Trophoblast cell (in vitro differentiated cells and primary cell): Measurements from ENCODE around the gene THADA.

Experiments
- DNase-seq, 2 donors: peaks; one replicate each; pipeline ENCODE4 v3.0.0-alpha.2; 2016
- H2AFZ ChIP-seq: 2 replicates; pipeline ENCODE4 v1.6.1; 2013; ENCODE audit warnings: low read length, moderate library complexity, mild to moderate bottlenecking; ENCODE audit not compliant: insufficient read depth, poor library complexity
- H2AK5ac ChIP-seq: 2 replicates; pipeline ENCODE4 v1.6.1; 2013; ENCODE audit warnings: mild to moderate bottlenecking, low read length
- H2BK120ac ChIP-seq: 2 replicates; pipeline ENCODE4 v1.6.1; 2013; ENCODE audit warnings: low read length, mild to moderate bottlenecking, moderate library complexity; ENCODE audit not compliant: insufficient read depth, poor library complexity
- H2BK12ac ChIP-seq: 2 replicates; pipeline ENCODE4 v1.6.1; 2013; ENCODE audit warnings: mild to moderate bottlenecking, low read length, moderate library complexity
- H2BK5ac ChIP-seq: 2 replicates; pipeline ENCODE4 v1.6.1; 2013; ENCODE audit warnings: low read length, low read depth, moderate library complexity, mild to moderate bottlenecking; ENCODE audit not compliant: poor library complexity
- H3K14ac ChIP-seq: 2 replicates; pipeline ENCODE4 v1.6.1; 2013; ENCODE audit warnings: mild to moderate bottlenecking, low read length
- H3K18ac ChIP-seq: 2 replicates; pipeline ENCODE4 v1.6.1; 2013; ENCODE audit warnings: mild to moderate bottlenecking, low read length
- H3K23ac ChIP-seq: 2 replicates; pipeline ENCODE4 v1.6.1; 2013; ENCODE audit warnings: low read length
- H3K27ac ChIP-seq: 2 replicates; pipeline ENCODE4 v1.5.1; 2013; ENCODE audit warnings: low read depth, mild to moderate bottlenecking, inconsistent platforms, low read length, moderate library complexity
- H3K27me3 ChIP-seq: 2 replicates; pipeline ENCODE4 v1.6.1; 2013; ENCODE audit warnings: inconsistent platforms, mild to moderate bottlenecking, low read length, moderate library complexity; ENCODE audit not compliant: insufficient read depth
- H3K36me3 ChIP-seq, 2 experiments: 1 replicate in 1 of 2; 2 replicates in 1 of 2; pipeline ENCODE4 v1.6.1; 2013; ENCODE audit warnings: low read length in 2 of 2, mild to moderate bottlenecking in 2 of 2, moderate library complexity in 1 of 2; ENCODE audit not compliant: insufficient read depth in 2 of 2, control insufficient read depth in 1 of 2
- H3K4ac ChIP-seq: 2 replicates; pipeline ENCODE4 v1.6.1; 2013; ENCODE audit warnings: low read depth, mild to moderate bottlenecking, low read length, moderate library complexity
- H3K4me1 ChIP-seq, 2 experiments: 1 replicate in 1 of 2; 2 replicates in 1 of 2; pipeline ENCODE4 v1.6.1; 2013; ENCODE audit warnings: low read length in 2 of 2, mild to moderate bottlenecking in 2 of 2, moderate library complexity in 1 of 2; ENCODE audit not compliant: insufficient read depth in 2 of 2, control insufficient read depth in 1 of 2
- H3K4me2 ChIP-seq: 2 replicates; pipeline ENCODE4 v1.6.1; 2013; ENCODE audit warnings: inconsistent platforms, mild to moderate bottlenecking, low read length, moderate library complexity
- H3K4me3 ChIP-seq: 2 replicates; pipeline ENCODE4 v1.5.1; 2013; ENCODE audit warnings: mild to moderate bottlenecking, low read depth, low read length, inconsistent platforms
- H3K79me1 ChIP-seq: one replicate; pipeline ENCODE4 v1.6.1; 2013; ENCODE audit warnings: low read length
- H3K79me2 ChIP-seq: 2 replicates; pipeline ENCODE4 v1.6.1; 2013; ENCODE audit warnings: low read length, mild to moderate bottlenecking; ENCODE audit not compliant: control insufficient read depth, insufficient read depth, poor library complexity
- H3K9ac ChIP-seq: 2 replicates; pipeline ENCODE4 v1.6.1; 2013; ENCODE audit warnings: mild to moderate bottlenecking, low read length
- H3K9me3 ChIP-seq: 2 replicates; pipeline ENCODE4 v1.6.1; 2013; ENCODE audit warnings: low read depth, mild to moderate bottlenecking, control low read depth, inconsistent platforms, low read length; ENCODE audit not compliant: insufficient read depth
- H4K12ac ChIP-seq: 2 replicates; pipeline ENCODE4 v1.6.1; 2013; ENCODE audit warnings: low read depth, mild to moderate bottlenecking, low read length, moderate library complexity
- H4K8ac ChIP-seq: 2 replicates; pipeline ENCODE4 v1.6.1; 2013; ENCODE audit warnings: low read depth, mild to moderate bottlenecking, low read length, moderate library complexity
- H4K91ac ChIP-seq: one replicate; pipeline ENCODE4 v1.6.1; 2013; ENCODE audit warnings: low read depth, mild to moderate bottlenecking, low read length, moderate library complexity
- WGBS: extraction: QIAGEN DNeasy Blood & Tissue Kit; methylation state at CpG from one replicate; pipeline ENCODE4 v1.1.7; 2013; ENCODE audit warnings: missing lambda C conversion rate; ENCODE audit not compliant: insufficient read length, insufficient coverage; ENCODE audit errors: extremely low coverage; 5-methylcytosine and 5-hydroxymethylcytosine counted together

The THADA gene

DNA sequence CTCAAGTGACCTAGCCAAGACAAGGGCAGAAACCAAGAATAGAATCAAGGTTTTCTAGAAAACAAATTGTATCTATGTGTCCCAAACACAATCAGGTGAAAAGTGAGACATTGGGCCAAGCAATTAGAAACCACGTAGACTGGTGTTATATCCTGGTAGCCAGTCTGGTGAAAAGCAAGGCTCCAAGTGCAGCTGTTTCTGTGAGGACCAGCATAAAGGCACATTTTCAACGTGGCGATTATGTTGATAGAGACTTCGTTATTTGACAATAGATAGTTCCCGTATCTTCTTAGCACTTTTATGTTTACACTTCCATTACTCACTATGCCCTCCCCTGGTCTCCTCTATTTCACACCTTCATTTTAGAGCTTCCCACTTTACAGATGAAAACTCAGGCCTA is 266.2 kb downstream of the THADA start:
- WGBS: no CpG with 5 or more reads among the region's 5 CpGs
- Histone ChIP-seq H2BK120ac (no peak overlapping the region), H3K36me3 (no peaks in the 10 kb centered on the region), H2BK5ac (no peak overlapping the region), H3K27ac (no peak overlapping the region), H2AFZ (no peak overlapping the region), H4K12ac (no peak overlapping the region), H4K91ac (no peak overlapping the region), H3K14ac (no peak overlapping the region), H3K27me3 (no peaks in the 10 kb centered on the region), H2AK5ac (no peak overlapping the region), H3K9ac (no peak overlapping the region), H3K4me2 (no peak overlapping the region), H4K8ac (no peak overlapping the region), H3K4me1 (peaks cover 0 to 9% of the 10 kb centered on the region in 2 experiments), H3K23ac (no peak overlapping the region), H3K4me3 (no peak overlapping the region), H2BK12ac (peak overlapping the region; percentile 71), H3K79me2 (no peaks in the 10 kb centered on the region), H3K9me3 (no peaks in the 10 kb centered on the region), H3K79me1 (peaks cover 9% of the 10 kb centered on the region), H3K18ac (no peak overlapping the region), H3K4ac (no peak overlapping the region)
- peak; percentile 35 to 64 for DNase-seq

DNA sequence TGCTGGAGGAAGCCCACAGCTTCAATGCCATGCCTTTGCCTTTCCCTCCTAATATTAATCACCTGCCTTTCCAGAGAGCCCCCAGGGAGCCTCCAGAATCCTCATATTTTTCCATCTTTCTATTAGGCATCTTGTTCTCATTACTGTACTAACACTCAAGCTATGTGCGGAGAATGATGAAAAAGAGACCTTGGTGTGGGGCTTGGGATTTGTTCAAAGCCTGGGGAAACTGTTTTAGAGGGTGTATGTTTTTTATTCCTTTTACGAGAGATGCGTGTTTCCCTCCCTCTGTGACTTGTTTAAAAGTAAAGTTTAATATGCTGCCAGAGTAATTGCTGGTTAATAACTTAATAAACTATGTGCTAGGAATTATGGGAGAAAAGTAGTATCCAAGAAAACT is 267.0 kb downstream of the THADA start:
- Histone ChIP-seq H2BK120ac (no peak overlapping the region), H3K27me3 (no peaks in the 10 kb centered on the region), H4K91ac (no peak overlapping the region), H3K36me3 (no peaks in the 10 kb centered on the region), H3K4me2 (no peak overlapping the region), H3K9me3 (no peaks in the 10 kb centered on the region), H2AFZ (no peak overlapping the region), H2BK12ac (no peak overlapping the region), H3K4ac (no peak overlapping the region), H3K14ac (no peak overlapping the region), H3K4me1 (peaks cover 4 to 16% of the 10 kb centered on the region in 2 experiments), H3K4me3 (no peak overlapping the region), H3K79me1 (peaks cover 12% of the 10 kb centered on the region), H2AK5ac (no peak overlapping the region), H3K9ac (no peak overlapping the region), H3K27ac (no peak overlapping the region), H4K12ac (no peak overlapping the region), H3K23ac (no peak overlapping the region), H3K79me2 (no peaks in the 10 kb centered on the region), H4K8ac (no peak overlapping the region), H3K18ac (no peak overlapping the region), H2BK5ac (no peak overlapping the region)
- WGBS: no CpG with 5 or more reads among the region's 3 CpGs
- no peak for DNase-seq

DNA sequence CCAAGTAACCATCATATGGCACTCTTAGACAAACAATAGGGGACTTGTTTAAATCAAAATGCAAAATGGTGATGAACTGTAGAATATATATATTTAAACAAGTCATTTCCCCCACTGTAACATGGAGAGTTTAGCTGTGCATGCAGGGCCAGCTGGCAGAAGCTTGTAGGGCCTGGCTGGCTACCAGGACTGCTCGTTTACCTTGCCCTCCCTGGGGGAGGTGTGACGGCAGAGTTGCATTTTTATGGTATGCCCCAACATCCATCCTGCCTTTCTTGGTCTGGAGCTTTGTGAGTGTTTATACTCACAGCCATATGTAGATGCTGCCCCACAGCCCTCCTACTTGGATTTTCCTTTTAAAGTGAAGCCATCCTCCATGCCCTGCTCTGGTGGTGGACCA is 267.7 kb downstream of the THADA start:
- Histone ChIP-seq H3K18ac (no peak overlapping the region), H3K14ac (no peak overlapping the region), H3K4me2 (no peak overlapping the region), H3K36me3 (no peaks in the 10 kb centered on the region), H3K4me1 (peaks cover 4 to 14% of the 10 kb centered on the region in 2 experiments), H2BK5ac (no peak overlapping the region), H4K12ac (no peak overlapping the region), H3K4me3 (no peak overlapping the region), H3K9me3 (no peaks in the 10 kb centered on the region), H4K91ac (no peak overlapping the region), H2AFZ (no peak overlapping the region), H3K79me1 (peaks cover 9% of the 10 kb centered on the region), H2AK5ac (no peak overlapping the region), H2BK12ac (no peak overlapping the region), H3K9ac (no peak overlapping the region), H3K4ac (no peak overlapping the region), H4K8ac (no peak overlapping the region), H3K79me2 (no peaks in the 10 kb centered on the region), H3K27me3 (no peaks in the 10 kb centered on the region), H3K23ac (no peak overlapping the region), H3K27ac (no peak overlapping the region), H2BK120ac (no peak overlapping the region)
- DNase-seq: no peak
- WGBS: no CpG with 5 or more reads among the region's 2 CpGs

DNA sequence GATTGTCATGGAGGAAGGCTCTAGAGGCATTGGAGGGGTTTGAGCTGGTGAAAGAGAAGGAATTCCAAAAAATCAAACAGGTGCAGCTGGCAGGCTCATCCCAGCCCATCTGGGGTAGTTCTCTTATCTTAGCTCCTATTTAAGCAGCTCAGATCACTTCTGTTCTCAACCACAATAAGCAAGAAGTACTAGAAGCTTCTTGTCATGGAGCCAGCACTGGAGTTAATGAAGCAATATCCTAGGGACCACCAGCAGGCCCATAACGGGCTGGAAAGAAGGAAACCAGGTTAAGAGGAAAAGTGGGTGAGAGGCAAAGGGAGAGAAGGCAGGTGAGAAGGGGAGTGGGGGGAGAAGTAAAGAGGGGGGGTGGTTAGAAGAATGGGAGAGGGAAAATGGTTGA is 268.7 kb downstream of the THADA start:
- H4K91ac ChIP-seq: no peak overlapping the region
- H2BK12ac ChIP-seq: no peak overlapping the region
- H3K4me3 ChIP-seq: no peak overlapping the region
- H3K4me2 ChIP-seq: no peak overlapping the region
- no peak overlapping the region for H3K4ac ChIP-seq
- no CpG with 5 or more reads among the region's 1 CpG for WGBS
- no peaks in the 10 kb centered on the region for H3K9me3 ChIP-seq
- H2BK120ac ChIP-seq: no peak overlapping the region
- no peaks in the 10 kb centered on the region for H3K79me2 ChIP-seq
- H3K4me1 ChIP-seq: peaks cover 4 to 14% of the 10 kb centered on the region in 2 experiments
- no peak overlapping the region for H2AFZ ChIP-seq
- H3K23ac ChIP-seq: no peak overlapping the region
- no peaks in the 10 kb centered on the region for H3K27me3 ChIP-seq
- H3K18ac ChIP-seq: no peak overlapping the region
- no peak overlapping the region for H3K27ac ChIP-seq
- H3K14ac ChIP-seq: no peak overlapping the region
- H2AK5ac ChIP-seq: no peak overlapping the region
- DNase-seq: no peak
- no peak overlapping the region for H3K9ac ChIP-seq
- H3K79me1 ChIP-seq: peaks cover 9% of the 10 kb centered on the region
- H4K12ac ChIP-seq: no peak overlapping the region
- H4K8ac ChIP-seq: no peak overlapping the region
- H3K36me3 ChIP-seq: no peaks in the 10 kb centered on the region
- H2BK5ac ChIP-seq: no peak overlapping the region
